ENCODE data around the gene STKLD1. TPM values are rescaled to one million over a fixed set of nuclear protein-coding genes. Genes with fewer than 3 reads are reported as not detected.
A peak's percentile ranks its signal among the peaks of the same experiment; 100 is the strongest.

Gene STKLD1
- total and polyA plus RNA-seq, 9 of the 15 experiments (the other 6 are each of a cell fraction or from before 2014, with no cell fraction given), result 0.10 to 0.65 (median 0.33) TPM; not detected in 2

GRCh38 chr9:133356391-133357091 lies 19.6 kb upstream of the STKLD1 start, which contains the start of the genes SURF1 and SURF2 (continued):
- TF ChIP-seq SMC3 (conservative IDR thresholded peaks at IDR 0.05; ENCODE audit: insufficient read depth, low read depth, low read length), result no peak
- 0 out of 2 replicates have a peak, but pooled peaks have one; percentile 10 for TF ChIP-seq ATF7 (IDR thresholded peaks at IDR 0.05)
- TF ChIP-seq ZNF780A (CRISPR knock-in tag; IDR thresholded peaks at IDR 0.05), result no peak
- no peak for TF ChIP-seq EHMT2 (IDR thresholded peaks at IDR 0.05)
- no peak for TF ChIP-seq NUFIP1 (IDR thresholded peaks at IDR 0.05; ENCODE audit: partially characterized antibody)
- peak; percentile 76; the same call in 1 of the 2 replicates for TF ChIP-seq PHF8 (IDR thresholded peaks at IDR 0.05; ENCODE audit: borderline replicate concordance, low read length)
- TF ChIP-seq ELF2 (CRISPR knock-in tag; IDR thresholded peaks at IDR 0.05), result peak; percentile 75; the same call in 1 of the 2 replicates
- no peak for TF ChIP-seq ZNF41 (CRISPR knock-in tag; conservative IDR thresholded peaks at IDR 0.05)
- TF ChIP-seq ZFP36 (IDR thresholded peaks at IDR 0.05; ENCODE audit: low read depth, low read length, partially characterized antibody), result no peak
- peak; percentile 40 for TF ChIP-seq TFAP4 (CRISPR knock-in tag; IDR thresholded peaks at IDR 0.05; ENCODE audit: borderline replicate concordance)
- no peak for TF ChIP-seq SRSF3 (IDR thresholded peaks at IDR 0.05; ENCODE audit: insufficient read depth, low read length)
- TF ChIP-seq MEF2A (IDR thresholded peaks at IDR 0.05; ENCODE audit: control insufficient read depth, low read depth, low read length), result no peak
- no peak for TF ChIP-seq NFATC3 (IDR thresholded peaks at IDR 0.05)
- no peak for TF ChIP-seq ZNF197 (CRISPR knock-in tag; IDR thresholded peaks at IDR 0.05; ENCODE audit: low read depth)
- TF ChIP-seq HSF4 (CRISPR knock-in tag; IDR thresholded peaks at IDR 0.05; ENCODE audit: borderline replicate concordance), result no peak
- no peak for TF ChIP-seq ZNF449 (CRISPR knock-in tag; IDR thresholded peaks at IDR 0.05)
- no peak for TF ChIP-seq ZNF584 (CRISPR knock-in tag; IDR thresholded peaks at IDR 0.05; ENCODE audit: low read depth)
- no peak for TF ChIP-seq SP2 (IDR thresholded peaks at IDR 0.05; ENCODE audit: extremely low read depth, low read depth, low read length, poor library complexity, severe bottlenecking)
- TF ChIP-seq HOXB6 (CRISPR knock-in tag; IDR thresholded peaks at IDR 0.05; ENCODE audit: borderline replicate concordance), result no peak
- TF ChIP-seq CBFB (CRISPR knock-in tag; IDR thresholded peaks at IDR 0.05), result no peak
- peak; percentile 66; the same call in 1 of the 2 replicates for TF ChIP-seq POLR2AphosphoS5 (IDR thresholded peaks at IDR 0.05; ENCODE audit: control insufficient read depth, insufficient read depth, low read depth, low read length)
- peak; percentile 75 for TF ChIP-seq CTBP1 (IDR thresholded peaks at IDR 0.05; ENCODE audit: borderline replicate concordance)
- no peak for TF ChIP-seq CHCHD3 (CRISPR knock-in tag; IDR thresholded peaks at IDR 0.05)
- no peak for TF ChIP-seq CBX8 (IDR thresholded peaks at IDR 0.05; ENCODE audit: borderline replicate concordance, extremely low read depth, low read depth, low read length, poor library complexity, severe bottlenecking)
- no peak for TF ChIP-seq ZNF644 (tag; IDR thresholded peaks at IDR 0.05; ENCODE audit: low read depth)
- TF ChIP-seq POLR2H (tag; IDR thresholded peaks at IDR 0.05; ENCODE audit: low read depth), result no peak

Data from K562 (cell line).